HepG2 (cell line): Measurements from ENCODE around the gene PEX19. TPM values are rescaled to one million over a fixed set of nuclear protein-coding genes. Genes with fewer than 3 reads are reported as not detected.

Source experiments
- CEBPB ChIP-seq: IDR thresholded peaks from 2 replicates; pipeline ENCODE4 v1.6.1; 2011; ENCODE audit warnings: low read depth, low read length, improper control_type of control experiment, borderline replicate concordance
- CREB1 ChIP-seq, 2 experiments: fragments of 450-650 bp in 1 of 2; IDR thresholded peaks; 2 replicates each; pipeline ENCODE4 v1.6.1; 2016 to 2017; ENCODE audit warnings: control low read depth in 1 of 2, mild to moderate bottlenecking in 1 of 2, missing compliant biosample characterization in 1 of 2, missing genetic modification characterization in 1 of 2
- E2F2 ChIP-seq: sonication (generic); formaldehyde crosslinking; IDR thresholded peaks from 2 replicates; pipeline ENCODE4 v1.4.0; 2020; ENCODE audit warnings: missing genetic modification reagents, borderline replicate concordance
- FOXP1 ChIP-seq, 2 experiments: fragments of 450-650 bp in 1 of 2; IDR thresholded peaks; 2 replicates each; pipeline ENCODE4 v1.6.1; 2017 to 2018; ENCODE audit warnings: antibody characterized with exemption in 1 of 2
- GATA4 ChIP-seq: sonication (generic); IDR thresholded peaks from 2 replicates; pipeline ENCODE4 v1.6.1; 2016; ENCODE audit warnings: antibody characterized with exemption, low read depth, borderline replicate concordance
- GTF2F1 ChIP-seq: fragments of 150-350 bp; IDR thresholded peaks from 2 replicates; pipeline ENCODE4 v1.6.1; 2014; ENCODE audit warnings: low read length
- HNRNPUL1 ChIP-seq: fragments of 200-400 bp; formaldehyde crosslinking; IDR thresholded peaks from 2 replicates; pipeline ENCODE4 v1.6.1; 2017; ENCODE audit warnings: low read depth, mild to moderate bottlenecking, low read length, moderate library complexity
- JARID2 ChIP-seq: sonication (generic); formaldehyde crosslinking; IDR thresholded peaks from 2 replicates; pipeline ENCODE4 v1.8.1; 2023; ENCODE audit warnings: missing genetic modification reagents, inconsistent platforms; ENCODE audit not compliant: insufficient replicate concordance
- NFATC3 ChIP-seq: sonication (generic); formaldehyde crosslinking; IDR thresholded peaks from 2 replicates; pipeline ENCODE4 v1.5.1; 2020; ENCODE audit warnings: mild to moderate bottlenecking, missing genetic modification reagents
- NFRKB ChIP-seq: fragments of 450-650 bp; IDR thresholded peaks from 2 replicates; pipeline ENCODE4 v1.6.1; 2017
- NR2F1 ChIP-seq, 2 experiments: fragments of 450-650 bp in 1 of 2; formaldehyde crosslinking in 1 of 2; IDR thresholded peaks; 2 replicates each; pipeline versions ENCODE4 v1.5.0 to v1.6.1; 2016 to 2020; ENCODE audit warnings: mild to moderate bottlenecking in 1 of 2, missing compliant biosample characterization in 1 of 2, missing genetic modification reagents in 1 of 2, moderate library complexity in 1 of 2
- PBX3 ChIP-seq: sonication (generic); formaldehyde crosslinking; IDR thresholded peaks from 2 replicates; pipeline ENCODE4 v1.8.1; 2023; ENCODE audit warnings: missing genetic modification reagents, inconsistent platforms, borderline replicate concordance
- SAFB2 ChIP-seq: sonication (generic); formaldehyde crosslinking; IDR thresholded peaks from 2 replicates; pipeline ENCODE4 v1.5.1; 2020; ENCODE audit warnings: missing genetic modification reagents, low read depth, mild to moderate bottlenecking, borderline replicate concordance
- SMARCC2 ChIP-seq: fragments of 450-650 bp; IDR thresholded peaks from 2 replicates; pipeline ENCODE4 v1.6.1; 2017; ENCODE audit warnings: antibody characterized with exemption, mild to moderate bottlenecking
- ZKSCAN1 ChIP-seq: fragments of 150-350 bp; IDR thresholded peaks from 2 replicates; pipeline ENCODE4 v1.6.1; 2014; ENCODE audit warnings: low read length
- ZNF24 ChIP-seq: fragments of 450-650 bp; IDR thresholded peaks from 2 replicates; pipeline ENCODE4 v1.6.1; 2017; ENCODE audit warnings: antibody characterized with exemption, mild to moderate bottlenecking
- ZNF3 ChIP-seq: IDR thresholded peaks from 2 replicates; pipeline ENCODE4 v1.7.0; 2017; ENCODE audit warnings: inconsistent platforms
- ZNF30 ChIP-seq: sonication (generic); formaldehyde crosslinking; IDR thresholded peaks from 2 replicates; pipeline ENCODE4 v1.5.0; 2020; ENCODE audit warnings: mild to moderate bottlenecking, missing genetic modification reagents
- ZNF33A ChIP-seq: sonication (generic); formaldehyde crosslinking; IDR thresholded peaks from 2 replicates; pipeline ENCODE4 v1.5.1; 2020; ENCODE audit warnings: missing genetic modification reagents, mild to moderate bottlenecking, moderate library complexity, borderline replicate concordance
- ZNF546 ChIP-seq: sonication (generic); formaldehyde crosslinking; conservative IDR thresholded peaks from 2 replicates; pipeline ENCODE4 v1.8.1; 2023; ENCODE audit warnings: mild to moderate bottlenecking, missing genetic modification reagents
- ZNF550 ChIP-seq: sonication (generic); formaldehyde crosslinking; IDR thresholded peaks from 2 replicates; pipeline ENCODE4 v1.4.0; 2020; ENCODE audit warnings: mild to moderate bottlenecking, missing genetic modification reagents, borderline replicate concordance
- ZNF552 ChIP-seq: sonication (generic); formaldehyde crosslinking; IDR thresholded peaks from 2 replicates; pipeline ENCODE4 v1.9.0; 2022; ENCODE audit warnings: missing genetic modification reagents, mild to moderate bottlenecking, borderline replicate concordance
- ZNF563 ChIP-seq: sonication (generic); formaldehyde crosslinking; IDR thresholded peaks from 2 replicates; pipeline ENCODE4 v1.8.0; 2022; ENCODE audit warnings: mild to moderate bottlenecking, moderate library complexity, missing genetic modification reagents
- ZNF841 ChIP-seq: sonication (generic); formaldehyde crosslinking; IDR thresholded peaks from 2 replicates; pipeline ENCODE4 v1.8.1; 2023; ENCODE audit warnings: missing genetic modification reagents, borderline replicate concordance
- polyA plus RNA-seq, 8 experiments: library from polyadenylated mRNA; depleted of rRNA in 3 of 8; stranded (reverse) in 7 of 8; unstranded in 1 of 8; fragments of >200 nt; fragmentation: Illumina TruSeq in 4 of 8; extraction: Trizol in 4 of 8; gene quantifications; 2 replicates each; pipeline versions ENCODE4 v1.2.1 to v1.2.3, GENCODE V29; 2011 to 2016; ENCODE audit warnings: low read depth in 4 of 8, missing spikeins in 1 of 8, mixed read lengths in 1 of 8; ENCODE audit not compliant: insufficient read depth in 1 of 8
- total RNA-seq, 5 experiments: library from RNA; depleted of rRNA; stranded (reverse); fragments of >200 nt; fragmentation: Illumina TruSeq; extraction: Trizol; gene quantifications; 2 replicates each; pipeline ENCODE4 v1.2.3, GENCODE V29; 2016; ENCODE audit warnings: low read depth in 1 of 5
- TF ChIP-seq, protein P1 (sequence below): sonication (generic); formaldehyde crosslinking; IDR thresholded peaks from 2 replicates; pipeline ENCODE4 v1.4.0; 2020; ENCODE audit warnings: mild to moderate bottlenecking, low read depth, missing genetic modification reagents
- TF ChIP-seq, protein P2 (sequence below): sonication (generic); IDR thresholded peaks from 2 replicates; pipeline ENCODE4 v1.6.1; 2016; ENCODE audit warnings: low read depth, borderline replicate concordance

The PEX19 gene
- total and polyA plus RNA-seq, 2 of the 13 experiments (the other 11 are each of a cell fraction or from before 2014, with no cell fraction given) = 47.0 to 51.8 TPM

DNA sequence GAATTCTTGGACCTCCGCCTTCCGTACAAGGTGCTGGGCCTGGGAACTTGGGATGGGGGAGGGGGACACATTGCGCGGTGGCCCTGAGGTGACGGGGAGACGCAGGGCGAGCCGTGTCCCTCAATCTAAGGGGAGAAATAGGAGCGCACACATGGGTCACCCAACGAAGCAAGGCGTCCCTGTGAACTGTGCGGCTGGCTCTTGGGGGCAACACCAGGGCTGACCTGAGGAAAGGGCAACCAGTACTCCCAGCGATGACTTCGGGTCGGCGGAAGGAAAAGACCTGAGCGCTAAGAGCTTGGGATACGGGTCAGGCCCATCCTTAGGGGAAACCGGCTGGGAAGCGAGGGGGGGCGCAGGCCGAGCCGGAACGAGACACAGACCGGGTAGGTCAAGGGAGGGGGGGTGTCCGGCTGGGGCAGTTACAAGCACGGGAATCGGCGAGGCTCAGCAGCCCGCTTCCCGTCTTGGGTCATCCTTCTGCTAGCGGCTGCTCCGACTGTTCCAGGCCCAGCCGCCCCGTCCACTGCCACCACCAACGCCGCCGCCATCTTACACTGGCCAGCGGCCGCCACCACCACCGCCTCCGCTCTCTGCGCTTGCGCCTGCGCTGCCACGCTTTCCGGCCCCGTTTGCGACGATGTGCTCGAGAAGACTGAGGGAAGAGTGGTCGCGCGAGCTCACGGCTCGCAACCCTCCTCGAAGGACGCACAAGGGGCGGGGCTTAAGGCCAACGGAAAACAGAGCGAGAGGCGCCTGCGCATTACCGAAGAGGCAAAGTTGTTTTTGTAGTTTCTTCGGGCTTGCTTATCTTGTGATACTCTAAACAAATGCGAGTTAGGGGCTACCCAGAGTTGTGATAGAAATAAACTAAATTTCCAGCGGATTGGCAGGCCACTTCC is 22.8 kb downstream of the PEX19 start, which contains the start of gene DCAF8 (continued):
- peak; percentile 74; the same call in 1 of the 2 replicates for TF ChIP-seq GTF2F1
- TF ChIP-seq, protein P1, sequence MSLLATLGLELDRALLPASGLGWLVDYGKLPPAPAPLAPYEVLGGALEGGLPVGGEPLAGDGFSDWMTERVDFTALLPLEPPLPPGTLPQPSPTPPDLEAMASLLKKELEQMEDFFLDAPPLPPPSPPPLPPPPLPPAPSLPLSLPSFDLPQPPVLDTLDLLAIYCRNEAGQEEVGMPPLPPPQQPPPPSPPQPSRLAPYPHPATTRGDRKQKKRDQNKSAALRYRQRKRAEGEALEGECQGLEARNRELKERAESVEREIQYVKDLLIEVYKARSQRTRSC (CRISPR knock-in tag) = no peak
- TF ChIP-seq SAFB2 (CRISPR knock-in tag) = 0 out of 2 replicates have a peak, but pooled peaks have one; percentile 83
- 0 out of 2 replicates have a peak, but pooled peaks have one; percentile 35 for TF ChIP-seq ZNF550 (CRISPR knock-in tag)
- no peak for TF ChIP-seq SMARCC2
- no peak for TF ChIP-seq JARID2 (CRISPR knock-in tag)
- 0 out of 2 replicates have a peak, but pooled peaks have one; percentile 20 for TF ChIP-seq CREB1 (IDR thresholded peaks at IDR 0.05)
- peak; percentile 32; the same call in 1 of the 2 replicates for TF ChIP-seq CREB1 (CRISPR knock-in tag; IDR thresholded peaks at IDR 0.05)
- TF ChIP-seq NFATC3 (CRISPR knock-in tag) = no peak
- TF ChIP-seq ZNF563 = peak; percentile 83; the same call in 1 of the 2 replicates
- TF ChIP-seq ZNF24 = no peak
- peak; percentile 77 for TF ChIP-seq NFRKB
- 0 out of 2 replicates have a peak, but pooled peaks have one; percentile 19 for TF ChIP-seq ZKSCAN1
- no peak for TF ChIP-seq NR2F1 (CRISPR knock-in tag; IDR thresholded peaks at IDR 0.05)
- TF ChIP-seq FOXP1 (IDR thresholded peaks at IDR 0.05) = no peak
- TF ChIP-seq FOXP1 (CRISPR knock-in tag; IDR thresholded peaks at IDR 0.05) = no peak
- no peak for TF ChIP-seq ZNF841 (CRISPR knock-in tag)
- peak; percentile 9; the same call in 1 of the 2 replicates for TF ChIP-seq GATA4
- TF ChIP-seq E2F2 = no peak
- TF ChIP-seq PBX3 (CRISPR knock-in tag) = no peak
- no peak for TF ChIP-seq HNRNPUL1
- TF ChIP-seq, protein P2, sequence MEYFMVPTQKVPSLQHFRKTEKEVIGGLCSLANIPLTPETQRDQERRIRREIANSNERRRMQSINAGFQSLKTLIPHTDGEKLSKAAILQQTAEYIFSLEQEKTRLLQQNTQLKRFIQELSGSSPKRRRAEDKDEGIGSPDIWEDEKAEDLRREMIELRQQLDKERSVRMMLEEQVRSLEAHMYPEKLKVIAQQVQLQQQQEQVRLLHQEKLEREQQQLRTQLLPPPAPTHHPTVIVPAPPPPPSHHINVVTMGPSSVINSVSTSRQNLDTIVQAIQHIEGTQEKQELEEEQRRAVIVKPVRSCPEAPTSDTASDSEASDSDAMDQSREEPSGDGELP = no peak
- peak; percentile 89 for TF ChIP-seq ZNF30 (CRISPR knock-in tag)
- TF ChIP-seq ZNF33A (CRISPR knock-in tag) = 0 out of 2 replicates have a peak, but pooled peaks have one; percentile 57
- no peak for TF ChIP-seq CEBPB
- TF ChIP-seq ZNF546 (CRISPR knock-in tag) = peak; percentile 75; the same call in 1 of the 2 replicates
- no peak for TF ChIP-seq ZNF3 (CRISPR knock-in tag)
- TF ChIP-seq ZNF552 (CRISPR knock-in tag) = peak; percentile 69; the same call in 1 of the 2 replicates
